Endothelial cell of umbilical vein (primary cell): ENCODE results near the gene TRAPPC5.

ENCODE experiments used
- EZH2 ChIP-seq: IDR thresholded peaks from 2 replicates; pipeline ENCODE4 v1.6.1; 2012; ENCODE audit warnings: borderline replicate concordance, low read depth, mild to moderate bottlenecking, moderate library complexity, low read length, inconsistent platforms; ENCODE audit not compliant: severe bottlenecking
- GATA2 ChIP-seq: IDR thresholded peaks from 2 replicates; pipeline ENCODE4 v1.7.0; 2011; ENCODE audit warnings: low read depth, mild to moderate bottlenecking, moderate library complexity, mixed read lengths, low read length; ENCODE audit not compliant: insufficient read length, insufficient read depth
- JUN ChIP-seq: IDR thresholded peaks from 2 replicates; pipeline ENCODE4 v1.6.1; 2011; ENCODE audit warnings: borderline replicate concordance, low read depth; ENCODE audit not compliant: insufficient read length, insufficient read depth
- MYC ChIP-seq: IDR thresholded peaks from one replicate; pipeline ENCODE4 v1.6.1; 2011; ENCODE audit warnings: mild to moderate bottlenecking, low read depth, low read length
- POLR2A ChIP-seq: IDR thresholded peaks from 2 replicates; pipeline ENCODE4 v1.6.1; 2012; ENCODE audit warnings: low read depth, mild to moderate bottlenecking, control low read depth, low read length
- POLR2AphosphoS5 ChIP-seq: IDR thresholded peaks from 2 replicates; pipeline ENCODE4 v1.6.1; 2012; ENCODE audit warnings: low read depth, mild to moderate bottlenecking, control low read depth, low read length, moderate library complexity; ENCODE audit not compliant: insufficient read depth
- TF ChIP-seq, protein P1 (sequence below), 2 donors: IDR thresholded peaks; 1 replicate in 1 of 2; 2 replicates in 1 of 2; pipeline ENCODE4 v1.5.1; 2011; ENCODE audit warnings: low read length in 2 of 2, mild to moderate bottlenecking in 2 of 2, moderate library complexity in 2 of 2, control low read depth in 1 of 2, inconsistent platforms in 1 of 2, low read depth in 1 of 2; ENCODE audit not compliant: insufficient read depth in 1 of 2; ENCODE audit errors: extremely low read depth in 1 of 2
- TF ChIP-seq, protein P2 (sequence below): IDR thresholded peaks from 2 replicates; pipeline ENCODE4 v1.6.1; 2011; ENCODE audit not compliant: insufficient read depth, insufficient read length

DNA sequence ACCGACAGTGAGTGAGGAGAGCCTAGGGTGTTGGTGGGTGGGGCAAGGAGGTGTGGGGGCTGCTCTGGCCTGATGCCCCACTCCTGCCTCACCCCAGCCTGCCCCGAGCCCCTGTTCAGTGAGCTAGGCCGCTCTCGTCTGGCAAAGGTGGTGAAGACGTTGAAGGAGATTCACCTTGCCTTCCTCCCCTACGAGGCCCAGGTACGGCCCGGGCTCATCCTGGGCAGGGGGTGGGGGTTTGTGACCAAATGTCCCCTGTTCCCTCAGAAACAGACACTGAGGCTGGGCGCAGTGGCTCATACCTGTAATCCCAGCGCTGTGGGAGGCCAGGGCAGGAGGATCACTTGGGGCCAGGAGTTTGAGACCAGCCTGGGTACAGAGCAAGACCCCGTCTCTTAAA lies 39.8 kb upstream of the TRAPPC5 start:
- TF ChIP-seq JUN (no peak), POLR2AphosphoS5 (no peak), POLR2A (no peak), GATA2 (no peak), MYC (no peak), EZH2 (no peak)
- TF ChIP-seq, protein P1, sequence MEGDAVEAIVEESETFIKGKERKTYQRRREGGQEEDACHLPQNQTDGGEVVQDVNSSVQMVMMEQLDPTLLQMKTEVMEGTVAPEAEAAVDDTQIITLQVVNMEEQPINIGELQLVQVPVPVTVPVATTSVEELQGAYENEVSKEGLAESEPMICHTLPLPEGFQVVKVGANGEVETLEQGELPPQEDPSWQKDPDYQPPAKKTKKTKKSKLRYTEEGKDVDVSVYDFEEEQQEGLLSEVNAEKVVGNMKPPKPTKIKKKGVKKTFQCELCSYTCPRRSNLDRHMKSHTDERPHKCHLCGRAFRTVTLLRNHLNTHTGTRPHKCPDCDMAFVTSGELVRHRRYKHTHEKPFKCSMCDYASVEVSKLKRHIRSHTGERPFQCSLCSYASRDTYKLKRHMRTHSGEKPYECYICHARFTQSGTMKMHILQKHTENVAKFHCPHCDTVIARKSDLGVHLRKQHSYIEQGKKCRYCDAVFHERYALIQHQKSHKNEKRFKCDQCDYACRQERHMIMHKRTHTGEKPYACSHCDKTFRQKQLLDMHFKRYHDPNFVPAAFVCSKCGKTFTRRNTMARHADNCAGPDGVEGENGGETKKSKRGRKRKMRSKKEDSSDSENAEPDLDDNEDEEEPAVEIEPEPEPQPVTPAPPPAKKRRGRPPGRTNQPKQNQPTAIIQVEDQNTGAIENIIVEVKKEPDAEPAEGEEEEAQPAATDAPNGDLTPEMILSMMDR (IDR thresholded peaks at IDR 0.05; ENCODE audit: extremely low read depth in 1 of 2, insufficient read depth in 1 of 2, low read depth in 1 of 2, low read length in 2 of 2): no peak
- TF ChIP-seq, protein P2, sequence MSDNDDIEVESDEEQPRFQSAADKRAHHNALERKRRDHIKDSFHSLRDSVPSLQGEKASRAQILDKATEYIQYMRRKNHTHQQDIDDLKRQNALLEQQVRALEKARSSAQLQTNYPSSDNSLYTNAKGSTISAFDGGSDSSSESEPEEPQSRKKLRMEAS: no peak
